Activated T-cell treated with anti-CD3 and anti-CD28 coated beads, Interleukin-2, amount 50 U/mL, for 1 hour (primary cell): Measurements from ENCODE around the gene ORC6.
A peak's percentile ranks its signal among the peaks of the same experiment; 100 is the strongest.
"Not testable (repeated sequence)": the region's sequence is repeated elsewhere in the genome, so short reads cannot be mapped to it uniquely, and the experiment has no call there.

Experiments
- DNase-seq: peaks from one replicate; pipeline ENCODE4 v3.0.0-alpha.2; 2020

ORC6 gene

GRCh38 chr16:46689365-46690280 lies at the start of gene ORC6:
Gene ORC6 (plus strand): TSS chr16:46689659. CDS start chr16:46689706, 47 bp downstream.
- peak; percentile 95 for DNase-seq

DNA sequence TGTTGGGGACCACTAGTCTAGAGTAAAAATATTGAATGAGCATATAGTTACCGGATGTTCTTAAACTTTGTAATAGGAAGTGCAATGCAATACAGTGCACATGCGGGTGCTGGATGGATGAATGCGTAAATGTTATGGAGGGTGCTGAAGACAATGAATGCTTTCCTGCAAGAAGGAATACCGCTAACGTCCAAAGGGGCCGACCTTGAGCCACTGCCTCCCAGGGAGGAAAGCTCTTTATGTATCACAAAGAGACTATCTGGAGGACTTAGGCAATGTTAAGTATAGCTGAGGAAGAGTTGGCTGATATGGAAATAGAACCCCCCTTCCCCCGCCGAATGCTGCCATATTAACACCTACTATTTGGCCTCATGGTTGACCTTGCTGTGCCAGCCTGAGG lies 40.8 kb upstream of the ORC6 start:
- no peak for DNase-seq

DNA sequence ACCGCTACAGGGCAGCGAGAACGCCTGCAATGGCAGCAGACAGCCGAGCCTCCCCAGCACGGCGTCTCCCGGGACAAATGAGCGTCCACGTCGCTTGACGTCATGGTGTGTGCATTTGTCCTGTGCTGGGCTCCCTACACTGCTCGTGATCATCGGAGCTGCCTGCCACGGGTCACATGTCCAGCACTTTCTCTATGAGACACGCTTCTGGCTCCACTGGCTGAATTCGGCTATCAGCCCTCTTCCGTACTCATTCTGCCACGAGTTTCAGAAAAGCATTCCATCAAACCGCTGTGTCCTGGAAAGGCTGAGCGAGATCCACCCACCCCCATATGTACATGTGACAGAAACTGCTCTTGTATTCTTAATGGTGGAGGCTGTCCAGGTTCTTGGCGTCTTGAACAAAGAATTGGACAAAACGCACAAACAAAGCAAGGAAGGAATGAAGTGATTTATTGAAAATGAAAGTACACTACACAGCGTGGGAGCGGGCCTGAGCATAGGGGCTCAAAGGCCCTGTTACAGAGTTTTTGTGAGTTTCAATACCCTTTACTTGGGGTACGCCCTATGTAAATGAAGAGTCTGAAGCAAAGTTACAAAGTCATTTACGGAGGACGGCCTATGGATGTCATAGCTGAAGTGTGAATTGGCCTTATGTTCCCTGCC lies 39.7 kb upstream of the ORC6 start:
- no peak for DNase-seq

DNA sequence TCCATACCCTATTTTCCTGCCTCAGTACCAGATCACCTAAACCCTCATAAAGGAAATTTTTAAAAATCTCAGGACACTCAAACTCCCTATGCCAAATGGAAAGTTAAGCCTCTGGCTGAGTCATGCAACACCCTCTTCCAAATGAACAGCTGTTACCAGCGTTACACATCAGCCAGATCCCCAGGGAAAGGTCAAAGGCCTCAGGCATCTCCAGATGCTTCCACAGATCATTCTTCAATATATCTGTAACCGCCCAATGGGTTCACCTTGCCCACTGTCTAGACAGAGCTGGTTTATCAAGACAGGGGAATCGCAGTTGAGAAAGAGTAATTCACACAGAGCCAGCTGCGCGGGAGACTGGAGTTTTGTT lies 39.2 kb upstream of the ORC6 start:
- DNase-seq, result no peak

DNA sequence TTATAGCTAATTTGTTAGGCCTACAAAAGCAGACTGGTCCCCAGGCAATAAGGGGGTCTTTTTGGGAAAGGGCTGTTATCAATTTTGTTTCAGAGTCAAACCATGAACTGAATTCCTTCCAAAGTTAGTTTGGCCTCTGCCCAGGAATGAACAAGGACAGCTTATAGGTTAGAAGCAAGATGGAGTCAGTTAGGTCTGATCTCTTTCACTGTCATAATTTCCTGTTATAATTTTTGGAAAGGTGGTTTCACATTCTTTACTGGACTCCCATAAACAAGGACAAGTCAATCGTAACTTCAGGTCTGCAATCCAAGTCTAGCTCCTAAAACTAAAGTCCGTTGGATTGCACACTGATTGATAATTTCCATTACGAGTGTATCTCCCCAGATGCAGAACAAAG lies 38.2 kb upstream of the ORC6 start:
- no peak for DNase-seq

GRCh38 chr16:46658925-46659324 lies 30.5 kb upstream of the ORC6 start:
- no peak for DNase-seq

GRCh38 chr16:46662123-46662522 lies 27.3 kb upstream of the ORC6 start:
- DNase-seq, result no peak

GRCh38 chr16:46673320-46674013 lies 16.0 kb upstream of the ORC6 start:
- DNase-seq, result peak; percentile 27

DNA sequence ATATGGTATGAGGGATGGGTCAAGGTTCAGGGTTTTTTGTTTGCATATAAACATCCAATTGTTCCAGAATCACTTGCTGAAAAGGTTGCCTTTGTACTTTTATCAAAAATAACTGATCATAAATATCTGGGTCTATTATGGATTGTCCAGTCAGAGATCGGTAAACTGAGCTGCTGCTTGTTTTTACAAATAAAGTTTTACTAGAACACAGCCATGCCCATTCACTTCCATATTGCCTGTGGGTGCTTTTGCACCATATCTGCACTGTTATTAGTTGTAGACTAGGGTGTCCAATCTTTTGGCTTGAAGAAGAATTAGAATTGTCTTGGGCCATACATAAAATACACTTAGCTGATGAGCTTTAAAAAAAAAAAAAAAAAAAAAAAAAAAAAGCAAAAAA lies 11.5 kb upstream of the ORC6 start:
- not testable (repeated sequence) for DNase-seq

DNA sequence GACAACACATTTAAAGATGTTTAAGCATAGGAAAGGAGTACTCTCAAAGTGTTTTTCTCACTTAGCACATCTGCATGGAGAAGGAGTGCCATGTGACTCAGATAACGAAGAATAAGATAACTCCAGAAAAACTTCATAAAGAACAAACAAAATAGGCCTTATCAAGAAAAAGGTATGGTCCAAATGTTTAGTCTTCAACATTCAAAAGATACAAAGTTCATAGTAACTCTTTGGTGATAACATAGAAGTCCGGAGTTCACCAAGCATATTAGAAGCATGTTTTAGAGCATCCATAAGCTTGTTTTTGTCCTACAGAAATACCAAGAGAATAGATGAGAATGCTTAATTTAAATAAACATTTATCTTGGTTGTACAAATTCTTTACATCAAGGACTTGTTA lies 7.6 kb upstream of the ORC6 start:
- DNase-seq, result not testable (repeated sequence)

DNA sequence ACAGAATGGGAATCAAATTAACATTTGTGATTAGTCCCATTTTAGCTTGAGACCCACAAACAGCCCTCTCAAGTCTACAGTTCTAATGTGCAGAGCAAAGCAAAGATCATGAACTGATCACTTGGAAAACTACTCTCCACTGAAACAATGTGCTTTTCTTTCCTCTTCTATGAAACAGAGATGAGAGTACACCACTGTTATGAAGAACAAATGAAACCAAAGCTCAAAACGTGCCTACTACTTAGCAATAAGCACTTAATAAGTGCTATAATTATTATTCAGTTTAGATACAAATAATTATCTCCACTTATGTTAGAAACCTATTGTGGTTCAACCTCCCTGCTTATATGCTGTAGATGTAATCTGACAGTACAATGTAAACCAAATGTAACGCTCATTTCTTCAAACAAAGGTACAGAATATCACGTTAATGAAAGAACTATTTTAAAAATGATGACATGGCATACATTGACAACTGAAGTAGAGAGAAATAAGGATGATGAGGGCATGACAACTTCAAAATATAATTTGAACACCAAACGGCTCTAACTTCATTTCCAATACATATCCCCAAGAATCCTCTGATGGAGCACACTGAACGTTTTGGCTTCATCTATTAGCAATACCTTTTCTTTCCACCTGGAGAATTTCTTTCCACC lies 2.5 kb upstream of the ORC6 start:
- no peak for DNase-seq

GRCh38 chr16:46687486-46687885 lies 2.0 kb upstream of the ORC6 start:
- DNase-seq, result no peak

GRCh38 chr16:46688101-46688653 lies 1.3 kb upstream of the ORC6 start:
- no peak for DNase-seq

- peak; percentile 100 for DNase-seq
Measured at GRCh38 chr16:46688654-46689364, 650 bp upstream of the ORC6 start, which contains the start of gene VPS35. Gene VPS35 (minus strand): TSS chr16:46689178. CDS start chr16:46689133, 45 bp downstream.

DNA sequence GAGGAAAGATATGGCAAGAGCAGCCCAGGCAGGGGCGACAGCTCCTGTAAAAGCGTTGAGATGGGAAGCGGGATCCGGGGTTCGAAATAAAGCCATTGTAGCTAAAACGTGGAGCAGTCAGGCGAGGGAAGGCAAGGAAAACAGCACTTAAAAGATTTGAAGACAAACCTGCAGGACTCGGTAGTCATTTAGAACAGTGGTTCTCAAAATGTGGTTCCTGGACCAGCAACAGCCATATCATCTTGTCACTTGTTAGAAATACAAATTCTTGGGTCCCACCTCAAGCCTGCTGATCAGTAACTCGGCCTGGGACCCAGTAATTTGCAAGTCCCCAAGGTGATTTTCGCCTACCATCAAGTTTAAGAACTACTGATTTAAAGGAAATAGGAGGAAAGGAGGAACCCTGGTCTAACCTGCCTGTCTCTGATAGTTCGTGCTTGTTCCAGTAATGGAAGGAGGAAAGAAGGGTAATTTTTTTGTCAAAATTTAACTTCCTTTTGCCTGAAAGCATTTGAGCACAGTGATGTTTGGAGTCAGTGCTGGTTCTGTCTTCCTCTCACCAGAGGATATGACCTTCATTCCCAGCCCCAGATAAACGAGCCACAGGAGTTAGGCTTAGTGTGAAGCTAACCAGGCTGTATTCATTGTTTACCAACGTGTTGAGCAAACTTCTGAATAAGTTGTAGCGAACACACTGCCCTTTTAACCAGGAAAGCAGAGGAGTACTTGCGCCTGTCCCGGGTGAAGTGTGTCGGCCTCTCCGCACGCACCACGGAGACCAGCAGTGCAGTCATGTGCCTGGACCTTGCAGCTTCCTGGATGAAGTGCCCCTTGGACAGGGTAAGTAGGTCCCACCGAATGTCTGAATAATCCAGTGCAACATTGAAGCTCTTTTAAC lies 1.1 kb downstream of the ORC6 start:
- DNase-seq, result no peak

- no peak for DNase-seq
Measured at GRCh38 chr16:46691726-46692125, 2.3 kb downstream of the ORC6 start.

GRCh38 chr16:46693598-46693997 lies 4.1 kb downstream of the ORC6 start:
- DNase-seq, result no peak

- DNase-seq, result no peak
Measured at GRCh38 chr16:46695937-46696336, 6.5 kb downstream of the ORC6 start.

DNA sequence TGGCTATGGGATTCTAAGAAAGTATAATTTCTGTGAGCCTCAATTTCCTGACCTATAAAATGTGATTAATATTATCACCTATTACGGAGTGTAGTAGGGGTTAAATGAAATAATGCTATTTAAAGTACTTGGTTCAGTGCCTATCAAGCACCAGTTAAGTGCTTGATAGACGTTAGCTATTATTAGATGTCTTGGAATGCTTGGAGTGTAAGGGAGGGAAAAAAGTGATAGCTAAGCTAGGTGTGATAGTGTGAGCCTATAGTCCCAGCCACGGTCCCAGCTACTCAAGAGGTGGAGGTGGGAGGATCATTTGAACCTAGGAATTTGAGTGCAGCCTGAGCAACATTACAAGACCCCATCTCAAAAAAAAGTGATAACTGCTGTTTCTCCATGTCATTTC lies 7.5 kb downstream of the ORC6 start:
- no peak for DNase-seq

DNA sequence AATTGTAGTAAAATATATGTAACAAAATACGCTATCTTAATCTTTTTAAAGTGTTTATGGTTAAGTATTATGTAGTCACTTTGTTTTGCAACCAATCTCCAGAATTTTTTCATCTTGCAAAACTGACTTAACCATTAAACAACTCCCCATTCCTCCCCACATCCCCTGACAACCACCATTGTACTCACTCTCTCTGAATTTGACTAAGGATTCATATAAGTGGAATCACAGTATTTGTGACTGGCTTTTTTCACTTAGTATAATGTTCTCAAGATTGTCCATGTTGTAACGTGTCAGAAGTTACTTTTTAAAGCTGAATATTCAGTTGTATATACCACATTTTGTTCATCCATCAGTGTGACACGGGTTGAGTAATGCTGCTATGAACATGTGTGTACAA lies 10.6 kb downstream of the ORC6 start:
- DNase-seq, result no peak

DNA sequence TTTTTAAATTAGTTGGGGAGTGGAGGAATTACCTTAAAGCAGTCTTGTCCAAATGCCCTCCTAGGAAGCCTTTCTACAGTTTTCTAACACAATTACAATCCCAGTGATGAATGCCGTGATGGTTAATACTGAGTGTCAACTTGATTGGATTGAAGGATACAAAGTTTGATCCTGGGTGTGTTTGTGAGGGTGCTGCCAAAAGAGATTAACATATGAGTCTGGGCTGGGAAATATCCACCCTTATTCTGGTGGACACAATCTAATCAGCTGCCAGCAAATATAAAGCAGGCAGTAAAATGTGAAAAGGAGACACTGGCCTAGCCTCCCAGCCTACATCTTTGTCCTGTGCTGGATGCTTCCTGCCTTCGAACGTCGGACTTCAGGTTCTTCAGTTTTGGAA lies 12.2 kb downstream of the ORC6 start:
- no peak for DNase-seq
